CD14-positive monocyte (primary cell): ENCODE results near the gene PDLIM5. TPM values are rescaled to one million over a fixed set of nuclear protein-coding genes. Genes with fewer than 3 reads are reported as not detected.

Experiments used
- DNase-seq, 3 donors: peaks; one replicate each; pipeline ENCODE4 v3.0.0-alpha.2; 2011 to 2022
- H2AFZ ChIP-seq: 2 replicates; pipeline ENCODE4 v1.6.0; 2012; ENCODE audit warnings: mild to moderate bottlenecking, low read depth, low read length, inconsistent platforms; ENCODE audit not compliant: insufficient read depth, poor library complexity, severe bottlenecking
- H3K27ac ChIP-seq, 2 donors: 1 replicate in 1 of 2; 2 replicates in 1 of 2; pipeline ENCODE4 v1.5.1; 2012 to 2013; ENCODE audit warnings: low read length in 2 of 2, control low read depth in 1 of 2, inconsistent platforms in 1 of 2, low read depth in 1 of 2, mild to moderate bottlenecking in 1 of 2
- H3K27me3 ChIP-seq, 2 donors: one replicate each; pipeline versions ENCODE4 v1.6.0 to v1.6.1; 2011 to 2013; ENCODE audit warnings: low read length in 2 of 2; ENCODE audit not compliant: control insufficient read depth in 2 of 2, insufficient read depth in 2 of 2
- H3K36me3 ChIP-seq, 2 donors: replicated peaks in 1 of 2; 1 replicate in 1 of 2; 2 replicates in 1 of 2; pipeline versions ENCODE4 v1.5.1 to v1.6.1; 2012 to 2013; ENCODE audit warnings: low read length in 2 of 2, control low read depth in 1 of 2, inconsistent platforms in 1 of 2, mild to moderate bottlenecking in 1 of 2; ENCODE audit not compliant: insufficient read depth in 2 of 2, control insufficient read depth in 1 of 2
- H3K4me1 ChIP-seq, 2 donors: 1 replicate in 1 of 2; 2 replicates in 1 of 2; pipeline versions ENCODE4 v1.5.1 to v1.6.1; 2012 to 2013; ENCODE audit warnings: low read length in 2 of 2, control low read depth in 1 of 2, inconsistent platforms in 1 of 2, mild to moderate bottlenecking in 1 of 2, moderate library complexity in 1 of 2; ENCODE audit not compliant: insufficient read depth in 2 of 2, control insufficient read depth in 1 of 2
- H3K4me2 ChIP-seq: replicated peaks from 2 replicates; pipeline ENCODE3; 2012; ENCODE audit warnings: low read length, moderate library complexity, mild to moderate bottlenecking; ENCODE audit not compliant: poor library complexity, severe bottlenecking; ENCODE audit errors: extremely low read depth
- H3K4me3 ChIP-seq, 3 experiments: fragments of 200-600 bp in 1 of 3; sonication (generic) in 1 of 3; replicated peaks in 1 of 3; 1 replicate in 2 of 3; 2 replicates in 1 of 3; pipeline ENCODE4 v1.5.1; 2011 to 2013; ENCODE audit warnings: low read length in 3 of 3, mild to moderate bottlenecking in 3 of 3, control low read depth in 2 of 3, low read depth in 2 of 3, inconsistent platforms in 1 of 3, moderate library complexity in 1 of 3
- H3K79me2 ChIP-seq: 2 replicates; pipeline ENCODE4 v1.6.0; 2012; ENCODE audit warnings: mild to moderate bottlenecking, control low read depth, inconsistent platforms, low read length, moderate library complexity; ENCODE audit not compliant: insufficient read depth
- H3K9ac ChIP-seq: 2 replicates; pipeline ENCODE4 v1.6.0; 2017; ENCODE audit warnings: low read length, mild to moderate bottlenecking; ENCODE audit not compliant: insufficient read depth, poor library complexity, severe bottlenecking
- H3K9me3 ChIP-seq, 2 donors: replicated peaks in 1 of 2; 1 replicate in 1 of 2; 2 replicates in 1 of 2; pipeline versions ENCODE4 v1.5.1 to v1.6.1; 2012 to 2013; ENCODE audit warnings: low read length in 2 of 2, control low read depth in 1 of 2; ENCODE audit not compliant: control insufficient read depth in 1 of 2, insufficient read depth in 1 of 2
- H4K20me1 ChIP-seq: 2 replicates; pipeline ENCODE4 v1.6.0; 2012; ENCODE audit warnings: mild to moderate bottlenecking, low read length, control low read depth, moderate library complexity; ENCODE audit not compliant: insufficient read depth
- H3K27ac Mint-ChIP-seq, 7 donors: one replicate each; pipeline ENCODE4 v1.8.0; 2020; ENCODE audit warnings: mild to moderate bottlenecking in 7 of 7, mixed read lengths in 7 of 7, moderate library complexity in 6 of 7, inconsistent platforms in 2 of 7
- H3K27me3 Mint-ChIP-seq, 3 donors: one replicate each; pipeline ENCODE4 v1.8.0; 2021 to 2022; ENCODE audit warnings: low read depth in 3 of 3, mild to moderate bottlenecking in 3 of 3, mixed read lengths in 3 of 3, moderate library complexity in 3 of 3, inconsistent platforms in 1 of 3
- H3K36me3 Mint-ChIP-seq, 2 donors: one replicate each; pipeline ENCODE4 v1.8.0; 2020; ENCODE audit warnings: mixed read lengths in 2 of 2, inconsistent platforms in 1 of 2, mild to moderate bottlenecking in 1 of 2
- H3K4me1 Mint-ChIP-seq: one replicate; pipeline ENCODE4 v1.8.0; 2020; ENCODE audit warnings: mild to moderate bottlenecking, mixed read lengths
- H3K4me3 Mint-ChIP-seq, 2 donors: one replicate each; pipeline ENCODE4 v1.8.0; 2020; ENCODE audit warnings: mild to moderate bottlenecking in 2 of 2, mixed read lengths in 2 of 2, moderate library complexity in 1 of 2
- H3K9me3 Mint-ChIP-seq, 7 donors: one replicate each; pipeline ENCODE4 v1.8.0; 2020 to 2022; ENCODE audit warnings: mixed read lengths in 7 of 7, mild to moderate bottlenecking in 6 of 7, moderate library complexity in 6 of 7, inconsistent platforms in 2 of 7
- CTCF ChIP-seq: fragments of 200-600 bp; IDR thresholded peaks from one replicate; pipeline ENCODE4 v1.8.0; 2022; ENCODE audit warnings: antibody characterized with exemption, mild to moderate bottlenecking
- WGBS: methylation state at CpG from one replicate; pipeline ENCODE4 v1.1.5; 2013; ENCODE audit warnings: missing lambda C conversion rate; ENCODE audit not compliant: insufficient coverage; 5-methylcytosine and 5-hydroxymethylcytosine counted together
- intact Hi-C, 2 donors: fragments of 100-400 bp; cut with micrococcal nuclease; formaldehyde crosslinking; loops; one replicate each; pipeline versions ENCODE4 v1.15.0 to v1.15.1; 2023
- polyA plus RNA-seq, 3 donors: library from polyadenylated mRNA; depleted of rRNA in 1 of 3; unstranded in 2 of 3; stranded (reverse) in 1 of 3; fragments of 300-500 nt in 2 of 3; fragments of >200 nt in 1 of 3; fragmentation: Illumina TruSeq in 2 of 3; gene quantifications; 1 replicate in 2 of 3; 2 replicates in 1 of 3; pipeline ENCODE4 v1.2.3, GENCODE V29; 2012 to 2021

Gene PDLIM5
- polyA plus RNA-seq, 3 donors, result 75.3 to 105 (median 80.9) TPM

- Histone ChIP-seq H3K4me1 (peaks cover 6 to 7% of the 10 kb centered on the region in 2 donors), H3K27me3 (peaks cover 2 to 3% of the 10 kb centered on the region in 2 donors), H3K9me3 (no peaks in the 10 kb centered on the region), H3K27ac (no peak overlapping the region), H3K79me2 (no peaks in the 10 kb centered on the region), H3K4me2 (no peak overlapping the region), H4K20me1 (no peaks in the 10 kb centered on the region), H3K4me3 (no peak overlapping the region), H2AFZ (no peak overlapping the region), H3K9ac (no peak overlapping the region), H3K36me3 (no peaks in the 10 kb centered on the region)
- Mint-ChIP-seq H3K4me1 (peaks cover 6% of the 10 kb centered on the region), H3K4me3 (no peak overlapping the region), H3K9me3 (no peaks in the 10 kb centered on the region), H3K36me3 (no peaks in the 10 kb centered on the region), H3K27ac (no peak overlapping the region), H3K27me3 (peaks cover 0 to 16% (median 3%) of the 10 kb centered on the region in 3 donors)
- peak in 1 of 3 donors; percentile 19 for DNase-seq
- intact Hi-C loops, result no loop called here
- WGBS, result no CpG with 5 or more reads among the region's 3 CpGs
- no peak for TF ChIP-seq CTCF
These were observed 5.4 kb upstream of the PDLIM5 start for GRCh38 chr4:94446386-94446785.

DNA sequence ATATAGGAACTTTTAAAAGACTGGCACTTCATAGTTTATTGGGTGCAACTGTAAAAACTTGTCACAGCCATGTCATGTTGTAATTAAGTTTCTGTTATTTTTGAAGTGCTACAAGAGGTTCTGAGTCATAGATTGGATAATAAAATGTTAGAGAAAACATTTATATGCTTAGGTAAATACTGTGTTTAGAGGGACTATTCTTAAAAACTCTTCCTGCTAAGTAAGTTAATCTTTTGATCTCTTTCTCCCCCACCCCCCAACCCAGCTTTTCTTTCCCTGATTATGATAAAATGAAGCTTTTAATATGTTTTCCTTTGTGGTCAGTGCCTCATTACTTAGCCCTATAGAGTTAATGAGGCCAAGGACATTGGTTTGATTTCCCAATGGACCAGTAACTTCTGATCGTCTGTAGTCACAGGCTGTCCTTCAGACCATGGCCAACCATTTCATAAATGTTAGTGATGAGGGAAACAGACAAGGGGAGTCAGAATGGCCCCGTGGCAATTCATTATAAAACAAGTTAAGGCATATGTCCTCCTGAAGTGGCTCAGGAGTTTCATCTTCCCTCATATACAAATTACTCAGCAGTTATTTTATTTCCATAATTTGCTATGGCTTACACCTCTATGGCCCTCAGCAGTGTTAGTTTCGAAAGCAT lies 3.9 kb upstream of the PDLIM5 start:
- H3K4me2 ChIP-seq, result no peak overlapping the region
- H3K9me3 ChIP-seq, result no peaks in the 10 kb centered on the region
- no peak for TF ChIP-seq CTCF
- peaks cover 7% of the 10 kb centered on the region for H3K79me2 ChIP-seq
- H2AFZ ChIP-seq, result no peak overlapping the region
- Mint-ChIP-seq H3K4me3 (no peak overlapping the region), H3K9me3 (no peaks in the 10 kb centered on the region), H3K27me3 (peaks cover 0 to 16% (median 3%) of the 10 kb centered on the region in 3 donors), H3K4me1 (peaks cover 10% of the 10 kb centered on the region), H3K36me3 (no peaks in the 10 kb centered on the region), H3K27ac (no peak overlapping the region)
- no peak overlapping the region for H3K4me3 ChIP-seq
- intact Hi-C loops, result no loop called here
- no peak overlapping the region for H3K27ac ChIP-seq
- peaks cover 11% of the 10 kb centered on the region in 2 donors for H3K4me1 ChIP-seq
- no peaks in the 10 kb centered on the region for H3K36me3 ChIP-seq
- 100% methylated on average over 1 of the region's 3 CpGs for WGBS
- H4K20me1 ChIP-seq, result peaks cover 5% of the 10 kb centered on the region
- peaks cover 2 to 3% of the 10 kb centered on the region in 2 donors for H3K27me3 ChIP-seq
- DNase-seq, result no peak
- H3K9ac ChIP-seq, result no peak overlapping the region
